ENCODE results near the gene ACP1. TPM values are rescaled to one million over a fixed set of nuclear protein-coding genes. Genes with fewer than 3 reads are reported as not detected.

Gene ACP1
- total RNA-seq, 1 donor from 2014 or later, result 113 TPM

- no peak overlapping the region for H3K27ac Mint-ChIP-seq
- no peak for TF ChIP-seq CTCF (IDR thresholded peaks at IDR 0.05; ENCODE audit: unreplicated experiment)
- H3K4me1 Mint-ChIP-seq, result no peaks in the 10 kb centered on the region
- peaks cover 5% of the 10 kb centered on the region for H3K27me3 Mint-ChIP-seq (ENCODE audit: low read depth)
- no peaks in the 10 kb centered on the region for H3K9me3 Mint-ChIP-seq
- no peaks in the 10 kb centered on the region for H3K36me3 Mint-ChIP-seq
- H3K4me3 Mint-ChIP-seq, result no peak overlapping the region
- DNase-seq (ENCODE audit: low spot score in 2 of 2, unreplicated experiment in 2 of 2), result no peak
Measured at GRCh38 chr2:319059-319600, 54.4 kb downstream of the ACP1 start.

- no peak for TF ChIP-seq CTCF (IDR thresholded peaks at IDR 0.05; ENCODE audit: unreplicated experiment)
- no peak overlapping the region for H3K4me3 Mint-ChIP-seq
- DNase-seq (ENCODE audit: low spot score in 2 of 2, unreplicated experiment in 2 of 2), result no peak
- H3K36me3 Mint-ChIP-seq, result no peaks in the 10 kb centered on the region
- no peaks in the 10 kb centered on the region for H3K9me3 Mint-ChIP-seq
- H3K27ac Mint-ChIP-seq, result no peak overlapping the region
- H3K27me3 Mint-ChIP-seq (ENCODE audit: low read depth), result peaks cover 11% of the 10 kb centered on the region
- no peaks in the 10 kb centered on the region for H3K4me1 Mint-ChIP-seq
Measured at GRCh38 chr2:320561-320960, 55.8 kb downstream of the ACP1 start.

GRCh38 chr2:322326-322725 is 57.6 kb downstream of the ACP1 start:
- no peak for TF ChIP-seq CTCF (IDR thresholded peaks at IDR 0.05; ENCODE audit: unreplicated experiment)
- Mint-ChIP-seq H3K27ac (no peak overlapping the region), H3K4me3 (no peak overlapping the region), H3K9me3 (peaks cover 16% of the 10 kb centered on the region), H3K4me1 (no peaks in the 10 kb centered on the region), H3K36me3 (no peaks in the 10 kb centered on the region), H3K27me3 (ENCODE audit: low read depth) (peaks cover 8% of the 10 kb centered on the region)
- no peak for DNase-seq (ENCODE audit: low spot score in 2 of 2, unreplicated experiment in 2 of 2)

- TF ChIP-seq CTCF (IDR thresholded peaks at IDR 0.05; ENCODE audit: unreplicated experiment), result no peak
- DNase-seq (ENCODE audit: low spot score in 2 of 2, unreplicated experiment in 2 of 2), result no peak
- Mint-ChIP-seq H3K4me3 (no peak overlapping the region), H3K9me3 (peaks cover 24% of the 10 kb centered on the region), H3K4me1 (no peaks in the 10 kb centered on the region), H3K27ac (no peak overlapping the region), H3K36me3 (no peaks in the 10 kb centered on the region), H3K27me3 (ENCODE audit: low read depth) (peaks cover 8% of the 10 kb centered on the region)
Measured at GRCh38 chr2:323035-323434, 58.3 kb downstream of the ACP1 start.

Other genes with a start within 250 kb of the ACP1 start
- 6.4 to 9.7 TPM (median 7.8 TPM) in 3 replicates for gene FAM110C, start 218.4 kb upstream of the ACP1 start, total RNA-seq
- 77.6 to 85.8 TPM (median 84.2 TPM) in 3 replicates for gene SH3YL1, start 915 bp upstream of the ACP1 start, total RNA-seq
- 0.50 to 1.4 TPM (median 1.1 TPM) in 3 replicates for gene ALKAL2, start 23.1 kb downstream of the ACP1 start, total RNA-seq